ENCODE measurements around the gene ZNF511.

Gene ZNF511

DNA sequence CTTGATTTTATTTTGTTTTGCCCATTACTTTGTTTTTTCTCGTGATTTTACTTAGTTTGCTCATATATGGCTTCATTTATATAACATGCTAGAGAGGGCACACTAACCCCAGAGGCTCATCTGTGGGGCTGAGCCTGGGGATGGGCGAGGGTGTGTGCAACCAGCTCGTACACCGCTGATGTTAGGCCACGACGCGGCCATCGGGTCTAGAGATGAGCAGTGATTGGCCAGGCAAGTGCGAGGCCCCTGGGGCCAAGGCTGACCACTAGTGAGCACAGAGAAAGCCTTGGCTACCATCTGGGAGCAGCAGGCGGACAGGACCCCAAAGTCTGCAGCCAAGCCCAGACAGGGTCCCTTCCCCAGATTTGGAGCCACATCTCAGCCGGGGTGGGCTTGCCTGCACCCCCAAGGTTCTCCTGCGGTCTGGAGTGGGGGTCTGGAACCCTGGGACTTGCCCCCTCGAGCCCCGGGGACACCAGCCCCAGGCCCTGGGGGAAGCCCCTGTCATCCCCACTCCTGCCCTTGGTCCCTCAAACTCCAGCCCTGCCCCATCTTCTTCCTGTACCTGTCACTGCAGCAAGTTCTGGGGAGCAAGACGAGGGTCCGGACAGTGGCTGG lies 45.4 kb downstream of the ZNF511 start:
- no peak for DNase-seq (ENCODE audit: low read depth in 2 of 2)

DNA sequence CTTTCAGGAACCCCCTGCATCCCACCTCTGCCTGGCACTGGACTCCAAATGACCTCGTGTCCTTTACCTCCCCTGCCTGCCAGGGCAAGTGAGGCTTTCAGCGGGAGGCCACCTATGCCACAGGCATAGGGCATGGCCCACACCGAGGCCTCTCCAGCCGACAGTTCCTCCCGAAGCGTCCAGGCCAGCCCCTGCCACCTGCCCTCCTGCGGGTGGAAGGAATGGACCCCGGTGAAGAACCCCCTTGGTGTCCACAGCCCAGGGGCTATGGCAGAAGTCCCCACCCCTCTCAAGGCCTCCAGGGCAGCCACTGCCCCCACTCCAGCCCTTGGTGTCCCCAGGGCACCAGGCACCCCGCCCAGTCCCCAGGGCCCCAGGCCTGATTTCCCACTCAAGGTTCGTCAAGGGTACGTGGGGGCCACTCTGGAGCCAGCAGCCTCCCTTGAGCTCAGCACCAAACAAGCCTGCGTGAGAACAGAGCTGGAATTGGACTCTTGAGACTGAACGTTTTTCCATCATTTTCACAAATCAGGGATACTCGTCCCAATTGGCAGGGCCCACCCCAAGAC lies 46.0 kb downstream of the ZNF511 start:
- no peak for DNase-seq (ENCODE audit: low read depth in 2 of 2)

DNA sequence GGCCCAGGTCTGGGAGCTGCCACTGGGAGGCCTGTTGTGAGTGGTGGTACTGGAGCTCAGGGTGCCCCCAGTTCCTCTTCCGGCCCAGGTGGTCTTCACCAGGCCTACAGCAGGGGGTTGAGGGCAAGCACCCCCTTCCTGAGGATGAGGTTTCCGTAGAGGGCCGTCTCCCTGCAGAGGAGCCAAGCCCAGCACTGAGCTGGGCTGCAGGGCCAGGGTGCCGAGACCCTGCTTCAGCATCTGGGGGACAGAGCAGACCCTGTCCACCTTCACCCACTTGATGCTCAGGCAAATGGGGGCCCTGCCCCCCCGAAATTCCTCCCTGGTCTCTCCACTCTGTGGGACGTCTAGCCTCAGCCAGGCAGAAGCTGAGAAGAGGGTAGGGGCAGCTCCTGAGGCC lies 46.6 kb downstream of the ZNF511 start:
- no peak for DNase-seq (ENCODE audit: low read depth in 2 of 2)

DNA sequence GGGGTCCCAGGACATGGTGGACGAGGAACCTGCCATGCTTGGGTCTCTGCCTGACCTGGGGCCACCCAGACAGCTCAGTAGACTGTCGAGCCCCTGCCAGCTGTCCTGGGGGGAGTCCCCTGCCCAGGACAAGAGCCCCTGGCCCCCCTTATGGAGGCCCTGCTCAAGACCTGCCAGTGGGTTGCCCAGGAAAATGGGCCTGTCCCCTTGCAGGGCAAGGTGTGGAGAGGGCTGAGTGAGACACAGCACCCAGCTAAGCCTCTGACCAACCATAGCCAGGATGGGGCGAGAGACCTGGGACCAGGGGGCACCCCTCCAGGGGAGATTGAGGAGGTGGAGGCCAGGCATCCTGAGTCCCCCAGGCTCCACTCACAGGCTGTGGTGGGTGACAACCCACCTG lies 47.3 kb downstream of the ZNF511 start:
- DNase-seq (ENCODE audit: low read depth in 2 of 2) = no peak

DNA sequence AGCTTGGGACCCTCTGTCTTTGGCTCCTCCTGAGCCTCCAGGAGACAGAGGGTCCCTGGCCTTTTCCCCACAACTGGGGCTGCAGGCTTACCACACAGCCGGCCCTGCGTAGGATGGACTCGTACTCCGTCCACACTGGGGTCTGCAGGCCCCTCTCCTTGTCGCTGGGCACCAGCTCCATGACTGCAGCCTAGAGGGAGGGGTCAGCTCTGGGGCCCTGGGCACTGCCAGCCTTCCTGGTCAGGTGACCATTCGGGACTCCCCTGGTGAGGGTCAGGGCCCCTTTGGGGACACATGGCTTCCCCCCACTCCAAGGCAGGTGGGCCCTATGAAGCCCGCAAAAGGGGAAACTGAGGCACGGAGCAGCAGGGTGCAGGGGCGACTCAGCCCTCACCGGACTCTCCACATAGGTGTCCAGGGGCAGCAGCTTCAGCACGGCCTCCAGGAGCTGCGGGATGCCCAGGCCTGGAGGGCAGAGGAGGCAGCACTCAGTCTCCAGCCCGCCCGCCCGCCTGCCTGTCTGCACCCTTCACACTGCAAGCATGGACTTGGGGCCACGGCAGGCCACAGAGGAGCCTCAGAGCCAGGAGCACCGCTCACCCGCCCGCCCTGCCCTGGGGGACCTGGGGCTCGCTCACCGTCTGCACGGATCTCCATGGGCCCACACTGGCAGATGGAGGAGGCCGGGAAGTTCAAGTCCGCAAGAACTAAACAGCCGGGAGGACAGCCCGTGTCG lies 48.0 kb downstream of the ZNF511 start:
- no peak for DNase-seq (ENCODE audit: low read depth in 2 of 2)

DNA sequence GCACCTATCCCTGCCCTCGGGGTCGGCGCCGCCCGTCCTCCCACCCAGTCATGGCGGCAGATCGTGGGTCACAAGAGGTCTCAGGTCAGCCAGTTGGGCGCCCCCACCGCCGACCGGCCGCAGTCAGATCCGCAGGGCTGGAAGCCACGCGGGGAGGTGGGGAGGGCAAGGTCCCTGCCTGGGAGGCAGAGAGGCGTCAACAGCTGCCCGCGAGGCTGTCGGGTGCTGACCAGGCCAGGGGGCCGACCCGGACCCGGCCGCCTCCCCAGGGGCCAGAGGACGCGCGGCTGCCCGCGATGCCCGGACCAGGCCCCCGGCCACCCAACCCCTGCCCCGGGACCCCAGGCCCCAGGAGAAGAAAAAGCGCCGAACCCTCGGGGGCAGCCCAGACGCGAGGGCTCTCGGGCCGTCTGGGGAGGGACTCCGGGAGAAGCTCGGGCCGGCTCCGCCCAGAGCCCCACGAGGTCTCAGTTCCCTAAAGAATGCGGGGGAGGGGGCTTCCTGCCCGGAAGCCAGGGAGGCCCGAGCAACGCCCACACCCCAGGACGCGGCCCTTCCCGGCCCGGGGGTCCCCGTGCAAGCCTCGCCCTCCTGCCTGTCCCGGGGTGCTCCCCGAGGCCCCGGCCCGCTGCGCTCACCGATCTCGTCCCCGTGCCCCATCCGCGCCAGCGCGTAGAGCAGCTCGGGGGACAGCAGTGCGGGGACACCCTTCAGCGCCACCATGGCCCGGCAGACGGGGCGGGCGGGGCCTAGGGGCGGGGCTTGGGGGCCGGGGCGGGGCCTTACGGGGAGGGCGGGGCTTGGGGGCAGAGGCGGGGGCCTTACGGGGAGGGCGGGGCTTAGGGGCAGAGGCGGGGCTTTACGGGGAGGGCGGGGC lies 48.8 kb downstream of the ZNF511 start, which contains the start of gene FUOM:
Gene FUOM (minus strand): TSS at position 735 of the 877 bp plus-strand sequence. CDS start 12 bp downstream, at position 723.
- peak; percentile 65 to 67 for DNase-seq (ENCODE audit: low read depth in 2 of 2)

DNA sequence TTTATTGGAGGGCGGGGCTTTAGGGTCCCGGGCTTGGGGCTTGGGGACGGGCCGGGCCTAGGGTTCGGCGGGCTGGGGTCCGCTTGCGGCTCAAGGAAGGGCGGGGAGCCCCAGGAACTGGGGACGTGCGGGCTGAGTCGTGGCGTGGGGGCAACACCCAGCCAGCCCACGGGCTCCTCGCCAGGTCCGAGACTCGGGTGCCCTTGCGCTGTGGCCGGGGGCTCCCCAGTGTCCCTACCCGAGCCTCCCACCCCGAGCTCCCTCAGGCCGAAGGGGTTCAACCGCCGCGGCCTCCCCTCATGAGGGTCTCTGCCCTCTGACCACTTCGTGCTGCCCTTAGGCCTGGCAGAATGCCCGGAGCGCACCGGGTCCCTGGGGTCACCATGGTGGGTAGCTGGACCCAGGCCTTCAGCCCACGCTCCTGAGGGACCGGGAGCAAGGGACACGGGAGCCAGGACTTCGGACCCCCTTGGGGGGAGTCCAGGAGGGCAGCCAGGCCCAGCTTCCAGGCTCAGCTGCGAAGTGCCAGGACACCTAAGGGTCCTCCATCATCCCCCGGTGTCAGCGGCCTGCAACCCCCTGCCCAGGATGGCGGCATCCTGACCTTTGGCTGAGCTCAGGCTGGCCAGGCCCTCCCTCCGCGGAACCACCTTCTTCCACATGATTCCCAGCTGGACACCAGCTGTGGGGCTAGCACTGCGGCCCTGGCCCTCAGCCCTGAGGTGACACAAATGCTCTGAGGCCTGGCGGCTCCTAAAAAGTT lies 49.6 kb downstream of the ZNF511 start:
- DNase-seq (ENCODE audit: low read depth in 2 of 2) = no peak

DNA sequence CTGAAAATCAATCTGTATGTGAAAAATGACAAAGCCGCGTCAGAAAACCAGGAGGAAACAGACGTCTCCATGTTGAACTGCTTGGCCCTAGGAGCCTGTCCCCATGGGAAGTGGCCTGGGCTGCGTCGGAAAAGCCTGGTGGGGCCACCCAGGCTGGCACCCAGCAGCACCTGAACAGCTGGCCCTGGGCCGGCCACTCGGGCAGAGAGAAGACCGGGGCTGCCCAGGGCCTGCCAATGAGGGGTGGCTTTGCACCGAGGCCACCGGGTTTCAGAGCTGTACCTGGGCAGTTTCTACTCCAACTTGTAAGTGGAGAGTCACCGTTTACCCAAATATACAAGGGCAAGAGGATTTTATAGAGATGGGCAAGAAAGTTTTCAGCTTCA lies 50.2 kb downstream of the ZNF511 start:
- DNase-seq (ENCODE audit: low read depth in 2 of 2) = no peak

DNA sequence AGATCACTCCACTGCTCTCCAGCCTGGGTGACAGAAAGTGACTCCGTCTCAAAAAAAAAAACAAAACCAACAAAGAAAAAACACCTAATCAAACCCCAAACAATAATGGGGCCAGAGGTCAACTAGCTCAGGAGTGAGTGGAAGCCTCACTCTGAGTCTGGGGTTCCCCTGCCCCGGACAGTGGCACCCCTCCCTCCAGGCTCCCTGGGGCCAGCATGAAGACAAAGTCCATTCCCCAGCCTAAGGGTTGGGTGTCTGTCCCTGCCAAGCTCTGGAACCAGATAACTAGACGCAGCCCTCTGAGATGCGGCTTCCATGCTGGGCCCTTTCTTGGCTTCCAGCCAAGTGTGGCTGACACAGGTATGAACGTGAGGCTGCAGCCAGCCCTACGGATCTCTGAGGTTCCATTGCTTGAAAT lies 50.8 kb downstream of the ZNF511 start:
- DNase-seq (ENCODE audit: low read depth in 2 of 2) = no peak

DNA sequence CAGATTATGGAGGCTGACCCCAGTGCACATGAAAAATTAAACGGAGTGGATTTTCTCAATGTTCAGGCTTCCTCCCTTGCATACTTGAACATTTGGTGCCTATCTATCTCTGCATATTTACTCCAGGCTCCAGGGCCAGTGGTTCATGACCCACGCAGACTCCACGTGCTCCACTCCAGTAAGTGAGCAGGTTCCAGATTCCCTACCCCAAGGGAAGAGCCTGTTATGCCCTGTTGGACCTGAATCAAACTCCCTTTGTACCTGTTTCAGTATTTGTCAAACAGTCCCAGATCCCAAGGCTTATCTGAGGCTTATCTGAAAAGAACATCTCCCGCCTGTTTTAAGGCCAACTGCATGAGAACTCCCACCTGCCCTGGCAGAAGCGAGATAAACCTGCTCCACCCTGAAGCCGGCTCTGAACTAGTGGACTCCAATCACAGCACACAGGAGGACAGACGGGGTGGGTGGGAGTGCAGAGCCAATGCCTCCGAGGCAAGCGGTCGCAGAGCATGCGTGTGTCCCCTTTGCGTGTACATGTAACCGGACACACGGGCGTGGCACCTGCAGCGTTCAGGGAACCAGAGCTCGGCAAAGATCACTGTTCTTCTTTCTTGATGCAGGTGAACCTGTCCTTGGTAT lies 51.4 kb downstream of the ZNF511 start:
- DNase-seq (ENCODE audit: low read depth in 2 of 2) = no peak

DNA sequence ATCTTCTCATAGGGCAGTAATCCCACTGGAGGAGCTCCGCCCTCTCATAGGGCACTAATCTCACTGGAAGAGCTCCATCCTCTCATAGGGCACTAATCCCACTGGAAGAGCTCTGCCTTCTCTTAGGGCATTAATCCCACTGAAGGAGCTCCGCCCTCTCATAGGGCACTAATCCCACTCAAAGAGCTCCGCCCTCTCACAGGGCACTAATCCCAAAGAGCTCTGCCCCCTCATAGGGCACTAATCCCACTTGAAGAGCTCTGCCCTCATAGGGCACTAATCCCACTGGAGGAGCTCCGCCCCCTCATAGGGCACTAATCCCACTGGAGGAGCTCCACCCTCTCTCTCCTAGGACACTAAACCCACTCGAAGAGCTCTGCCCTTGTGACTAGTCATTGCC lies 52.5 kb downstream of the ZNF511 start:
- DNase-seq (ENCODE audit: low read depth in 2 of 2) = no peak

DNA sequence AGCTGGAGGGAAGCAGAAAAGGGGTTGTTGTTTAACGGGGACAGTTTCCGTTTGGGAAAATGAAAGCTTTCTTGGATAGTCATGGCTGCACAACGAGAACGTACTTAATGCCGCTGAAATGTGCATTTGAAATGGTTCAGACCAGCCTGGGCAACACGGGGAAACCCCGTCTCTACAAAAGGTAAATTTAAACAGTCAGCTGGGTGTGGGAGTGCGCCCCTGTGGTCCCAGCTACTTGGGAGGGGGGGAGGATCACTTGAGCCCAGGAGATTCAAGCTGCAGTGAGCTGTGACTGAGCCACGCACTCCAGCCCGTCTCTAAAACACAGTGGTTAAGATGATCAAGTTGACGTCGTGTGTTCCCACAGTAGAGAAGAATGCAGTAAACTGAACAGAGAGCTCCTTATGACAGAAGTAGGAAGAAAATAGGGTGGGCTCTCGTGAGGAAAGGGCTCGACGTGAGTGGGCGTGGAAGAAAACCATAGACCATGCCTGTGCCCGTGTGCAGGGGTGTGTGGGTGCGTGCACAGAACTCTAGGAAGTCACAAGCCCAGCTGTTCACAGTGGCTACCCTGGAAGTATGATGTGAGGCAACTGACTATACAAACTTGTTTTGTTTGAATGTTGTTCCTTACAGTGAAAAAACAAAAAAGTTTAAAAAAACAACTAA lies 53.2 kb downstream of the ZNF511 start:
- DNase-seq (ENCODE audit: low read depth in 2 of 2) = no peak

All from stimulated activated CD4-positive, alpha-beta T cell treated with anti-CD3 and anti-CD28 coated beads, Interleukin-15, amount 100 ng/mL, for 48 hours (primary cell).